WTC11 (cell line): ENCODE results near the gene ENTREP3. TPM values are rescaled to one million over a fixed set of nuclear protein-coding genes. Genes with fewer than 3 reads are reported as not detected.
A peak's percentile ranks its signal among the peaks of the same experiment; 100 is the strongest.

Experiments
- ATAC-seq: fragments of 200-7000 bp; cut with Tn5 transposase; 2 replicates; pipeline ENCODE4 v1.10.0; 2021; ENCODE audit warnings: mild to moderate bottlenecking, moderate library complexity
- Bru-seq: library from RNA; stranded (reverse); fragments of 400-500 nt; gene quantifications from one replicate; lab custom pipeline; 2021; lab: Mats Ljungman, UMichigan
- CTCF ChIA-PET: fragments of 300-600 bp; sonication (Branson Sonifier 250); formaldehyde crosslinking; loops from one replicate; lab custom pipeline; 2021; ENCODE audit warnings: antibody characterized with exemption; lab: Charles Lee
- POLR2A ChIA-PET: fragments of 350-600 bp; sonication (Branson Sonifier 250); formaldehyde crosslinking; loops from one replicate; lab custom pipeline; 2021; ENCODE audit warnings: antibody characterized with exemption; lab: Charles Lee
- DNase-seq: peaks from one replicate; pipeline ENCODE4 v3.0.0; 2021; ENCODE audit warnings: low spot score
- H3K27ac Mint-ChIP-seq: 2 replicates; pipeline ENCODE4 v1.8.0; 2021; ENCODE audit warnings: mixed read lengths
- H3K27me3 Mint-ChIP-seq: 2 replicates; pipeline ENCODE4 v1.8.0; 2021; ENCODE audit warnings: low read depth, mild to moderate bottlenecking, moderate library complexity, mixed read lengths
- H3K36me3 Mint-ChIP-seq: 2 replicates; pipeline ENCODE4 v1.8.0; 2021; ENCODE audit warnings: mixed read lengths
- H3K4me1 Mint-ChIP-seq: 2 replicates; pipeline ENCODE4 v1.8.0; 2022; ENCODE audit warnings: mixed read lengths
- H3K4me3 Mint-ChIP-seq: 2 replicates; pipeline ENCODE4 v1.8.0; 2021; ENCODE audit warnings: mild to moderate bottlenecking, moderate library complexity, mixed read lengths
- H3K9me3 Mint-ChIP-seq: 2 replicates; pipeline ENCODE4 v1.8.0; 2021; ENCODE audit warnings: mixed read lengths
- ATF3 ChIP-seq: sonication (generic); formaldehyde crosslinking; conservative IDR thresholded peaks from 2 replicates; pipeline ENCODE4 v1.8.1; 2022; ENCODE audit warnings: mild to moderate bottlenecking, missing genetic modification reagents
- CBFB ChIP-seq: sonication (generic); formaldehyde crosslinking; IDR thresholded peaks from 2 replicates; pipeline ENCODE4 v1.8.1; 2022; ENCODE audit warnings: mild to moderate bottlenecking, low read depth, missing genetic modification reagents
- EMX1 ChIP-seq: fragments of 250-450 bp; sonication (Bioruptor Pico); IDR thresholded peaks from 2 replicates; pipeline ENCODE4 v1.8.0; 2021; ENCODE audit warnings: mild to moderate bottlenecking
- FOXP4 ChIP-seq: sonication (generic); formaldehyde crosslinking; IDR thresholded peaks from 2 replicates; pipeline ENCODE4 v1.8.0; 2022; ENCODE audit warnings: mild to moderate bottlenecking, missing genetic modification reagents
- HMGXB4 ChIP-seq: sonication (generic); formaldehyde crosslinking; IDR thresholded peaks from 2 replicates; pipeline ENCODE4 v1.8.1; 2023; ENCODE audit warnings: mild to moderate bottlenecking, moderate library complexity, missing genetic modification reagents
- MAX ChIP-seq: sonication (generic); formaldehyde crosslinking; IDR thresholded peaks from 2 replicates; pipeline ENCODE4 v1.8.0; 2022; ENCODE audit warnings: mild to moderate bottlenecking, missing genetic modification reagents
- PRDM15 ChIP-seq: sonication (generic); formaldehyde crosslinking; IDR thresholded peaks from 2 replicates; pipeline ENCODE4 v1.8.0; 2022; ENCODE audit warnings: missing genetic modification reagents
- SP1 ChIP-seq: sonication (generic); formaldehyde crosslinking; conservative IDR thresholded peaks from 2 replicates; pipeline ENCODE4 v1.8.1; 2022; ENCODE audit warnings: missing genetic modification reagents
- TEAD4 ChIP-seq: sonication (generic); formaldehyde crosslinking; IDR thresholded peaks from 2 replicates; pipeline ENCODE4 v1.8.0; 2022; ENCODE audit warnings: mild to moderate bottlenecking, missing genetic modification reagents
- USF2 ChIP-seq: sonication (generic); formaldehyde crosslinking; IDR thresholded peaks from 2 replicates; pipeline ENCODE4 v1.8.1; 2023; ENCODE audit warnings: mild to moderate bottlenecking, missing genetic modification reagents, moderate library complexity
- ZBTB21 ChIP-seq: sonication (generic); formaldehyde crosslinking; IDR thresholded peaks from 2 replicates; pipeline ENCODE4 v1.8.1; 2023; ENCODE audit warnings: mild to moderate bottlenecking, missing genetic modification reagents, borderline replicate concordance
- ZNF138 ChIP-seq: sonication (generic); formaldehyde crosslinking; conservative IDR thresholded peaks from 2 replicates; pipeline ENCODE4 v1.8.1; 2022; ENCODE audit warnings: mild to moderate bottlenecking, moderate library complexity, missing genetic modification reagents
- ZNF281 ChIP-seq: sonication (generic); formaldehyde crosslinking; IDR thresholded peaks from 2 replicates; pipeline ENCODE4 v1.8.0; 2023; ENCODE audit warnings: mild to moderate bottlenecking, missing genetic modification reagents
- ZNF317 ChIP-seq: sonication (generic); formaldehyde crosslinking; IDR thresholded peaks from 2 replicates; pipeline ENCODE4 v1.8.1; 2023; ENCODE audit warnings: low read depth, mild to moderate bottlenecking, moderate library complexity, missing genetic modification reagents, borderline replicate concordance
- long read RNA-seq, 3 experiments: library from RNA in 1 of 3; library from capped mRNA in 1 of 3; library from polyadenylated mRNA in 1 of 3; unstranded in 2 of 3; stranded (forward) in 1 of 3; transcript quantifications; one replicate each; pipeline ENCODE4 v2.0.0, GENCODE V29; 2021
- total RNA-seq: library from RNA; stranded (reverse); gene quantifications from 3 replicates; pipeline ENCODE4 v1.2.3, GENCODE V29; 2021

The ENTREP3 gene
- total RNA-seq: 65.3 to 67.8 TPM (median 66.6 TPM) in 3 replicates
- percentile 51 among the genes with signal in this experiment for Bru-seq, nascent RNA
- long read RNA-seq, experiment 1, transcript FAM189B-202 (12 exons, 3,082 nt): major isoform, 46 of 98 reads
- long read RNA-seq, experiment 1, transcript FAM189B-201 (9 exons, 2,379 nt): minor isoform, 6 of 98 reads
- long read RNA-seq, experiment 1, partial matches to known transcripts: 19 of 98 reads
- long read RNA-seq, experiment 1, other reads (novel, unspliced or antisense): 24 of 98 reads
- long read RNA-seq, experiment 2, transcript FAM189B-202 (12 exons, 3,082 nt): major isoform, 36 of 115 reads
- long read RNA-seq, experiment 2, transcript FAM189B-201 (9 exons, 2,379 nt): minor isoform, 9 of 115 reads
- long read RNA-seq, experiment 2, partial matches to known transcripts: 29 of 115 reads
- long read RNA-seq, experiment 2, other reads (novel, unspliced or antisense): 38 of 115 reads
- long read RNA-seq, experiment 3, partial matches to known transcripts: 1 of 5 reads
- long read RNA-seq, experiment 3, other reads (novel, unspliced or antisense): 3 of 5 reads

- Mint-ChIP-seq H3K36me3 (peaks cover 20% of the 10 kb centered on the region), H3K27ac (peak within 1 kb of the TSS; percentile 76), H3K4me1 (peaks cover 23% of the 10 kb centered on the region), H3K27me3 (no peaks in the 10 kb centered on the region), H3K4me3 (peak within 1 kb of the TSS; percentile 80), H3K9me3 (no peaks in the 10 kb centered on the region)
- ChIA-PET POLR2A (interaction anchor here (0.5 to 1.0 kb wide), 3 partner anchors 11 to 1093 kb away, joined by 3 to 4 read pairs (median 4); no protein-coding TSS in a partner anchor), CTCF (interaction anchor here (0.6 to 1.8 kb wide), 9 partner anchors 18 to 82 kb away, joined by 3 to 9 read pairs (median 5); partner anchors contain the start of genes CLK2, HCN3, KRTCAP2 and RUSC1)
- ATAC-seq (peak; percentile 80), DNase-seq (peak; percentile 95)
- TF ChIP-seq FOXP4 (0 out of 2 replicates have a peak, but pooled peaks have one; percentile 8), TEAD4 (CRISPR knock-in tag) (no peak), MAX (CRISPR knock-in tag) (peak; percentile 39; the same call in 1 of the 2 replicates), USF2 (CRISPR knock-in tag) (peak; percentile 56), HMGXB4 (CRISPR knock-in tag) (0 out of 2 replicates have a peak, but pooled peaks have one; percentile 44), ZNF138 (CRISPR knock-in tag) (no peak), ZBTB21 (peak; percentile 32; the same call in 1 of the 2 replicates), ATF3 (CRISPR knock-in tag) (no peak), ZNF317 (no peak), CBFB (peak; percentile 81; the same call in 1 of the 2 replicates), PRDM15 (CRISPR knock-in tag) (peak; percentile 80), SP1 (CRISPR knock-in tag) (peak; percentile 78; the same call in 1 of the 2 replicates), EMX1 (no peak), ZNF281 (peak; percentile 80; the same call in 1 of the 2 replicates)
These were observed at the start of gene ENTREP3 for GRCh38 chr1:155255243-155256007. Gene ENTREP3, minus strand, starts transcription at chr1:155255483. Its CDS starts 606 bp downstream, at chr1:155254877.
